GM10847 (cell line): ENCODE measurements around the gene TMEM117.

ENCODE experiments used
- POLR2A ChIP-seq: IDR thresholded peaks from 2 replicates; pipeline ENCODE4 v1.6.1; 2011; ENCODE audit not compliant: insufficient read length; ENCODE audit errors: extremely low read depth

The TMEM117 gene

DNA sequence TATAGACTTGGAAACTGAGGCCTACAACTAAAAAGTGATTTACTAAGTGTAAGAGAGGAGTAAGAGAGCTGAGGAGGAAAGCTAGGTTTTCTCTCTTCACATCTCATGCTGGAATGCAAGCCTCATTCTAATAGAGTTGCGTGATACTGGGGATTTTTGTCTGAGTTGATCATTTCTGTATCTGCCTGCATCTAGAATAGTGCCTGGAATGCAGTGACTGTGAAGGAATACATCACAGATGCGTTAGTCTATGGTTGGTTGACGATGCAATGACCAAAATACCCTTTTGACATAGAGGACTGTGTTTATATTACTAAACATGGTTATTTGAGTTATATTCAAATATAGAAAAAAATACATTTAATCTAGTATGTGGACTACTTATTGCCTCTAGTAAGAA, 9.2 kb upstream of the TMEM117 start:
- TF ChIP-seq POLR2A, result no peak

- no peak for TF ChIP-seq POLR2A
Observed at GRCh38 chr12:43827093-43827492, 8.8 kb upstream of the TMEM117 start.

DNA sequence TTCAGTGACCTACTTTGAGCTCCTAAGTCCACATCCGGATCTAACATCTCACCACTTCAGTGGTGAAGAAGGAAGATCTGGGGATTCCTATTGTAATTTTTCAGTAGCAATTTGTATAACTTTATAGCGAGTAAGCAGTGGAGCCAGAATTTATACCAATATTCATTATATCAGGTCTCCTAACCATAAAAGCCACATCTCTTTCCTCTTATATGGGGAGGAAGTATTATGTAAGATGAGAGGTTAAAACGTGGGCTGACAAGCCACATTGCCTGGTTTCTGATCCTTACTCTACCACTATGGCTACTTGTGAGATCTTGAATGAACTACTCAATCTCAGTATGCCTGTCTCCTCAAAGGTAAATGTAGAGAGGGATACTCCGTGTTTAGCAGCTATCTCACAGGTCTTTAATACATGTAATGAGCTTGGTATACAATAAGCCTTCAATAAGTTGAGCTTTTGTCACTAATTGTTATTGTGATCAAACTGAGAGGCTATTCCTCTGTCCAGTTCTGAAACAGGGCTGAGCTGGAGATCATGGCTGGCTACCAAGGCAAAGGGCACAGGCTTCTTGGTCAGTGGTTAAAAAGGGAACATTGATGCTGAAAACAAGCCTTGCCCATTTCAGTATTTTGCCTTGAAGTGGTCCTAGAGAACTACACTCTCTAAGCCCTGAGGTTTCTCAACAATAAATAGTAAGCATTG, 3.3 kb upstream of the TMEM117 start:
- TF ChIP-seq POLR2A, result no peak

GRCh38 chr12:43835264-43835655, 621 bp upstream of the TMEM117 start:
- no peak for TF ChIP-seq POLR2A

DNA sequence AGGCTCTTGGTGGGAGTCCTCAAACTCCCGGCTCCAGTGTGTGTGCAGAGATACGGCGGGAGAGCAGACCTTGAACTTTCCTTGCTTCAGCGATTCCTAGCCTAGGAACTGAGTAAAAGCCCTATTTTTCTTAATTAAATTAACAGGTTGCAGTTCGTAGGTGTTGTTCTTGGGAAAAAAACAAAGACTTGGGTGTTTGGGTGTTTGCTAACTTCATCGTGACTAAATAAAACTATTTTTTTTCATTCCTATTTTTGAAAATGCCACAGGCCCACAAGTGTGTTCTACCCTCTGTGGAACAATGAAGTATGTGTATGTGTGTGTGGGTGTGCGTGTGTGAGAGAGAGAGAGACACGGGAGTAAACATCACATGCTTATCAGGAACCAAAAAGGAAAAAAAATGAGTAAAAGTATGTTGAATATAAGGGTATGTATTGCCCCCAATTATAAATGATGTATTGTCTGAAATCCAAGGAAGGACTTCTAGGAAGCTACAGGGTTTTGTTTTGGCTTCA, 651 bp downstream of the TMEM117 start:
- TF ChIP-seq POLR2A, result no peak

DNA sequence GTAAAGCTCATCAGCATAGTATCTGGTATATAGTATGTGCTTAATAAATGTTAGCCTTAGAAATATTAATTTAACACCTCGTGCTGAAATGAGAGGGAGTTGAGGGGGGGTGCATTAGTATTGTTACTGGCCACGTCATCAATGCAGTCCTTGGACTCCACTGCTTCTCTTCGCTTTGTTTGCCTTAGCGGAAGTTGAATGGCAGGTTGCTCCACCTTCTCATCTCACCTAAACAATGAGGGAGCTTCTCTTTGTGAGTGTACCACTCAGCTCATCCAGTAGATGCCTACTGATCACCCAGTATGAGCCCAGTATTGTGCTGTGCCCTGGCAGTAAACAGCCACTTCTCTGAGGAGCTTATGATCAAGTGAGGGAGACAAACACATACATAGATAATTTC, 4.5 kb downstream of the TMEM117 start:
- TF ChIP-seq POLR2A, result no peak

- no peak for TF ChIP-seq POLR2A
Observed at GRCh38 chr12:43841253-43841652, 5.4 kb downstream of the TMEM117 start.

GRCh38 chr12:43842259-43842658, 6.4 kb downstream of the TMEM117 start:
- no peak for TF ChIP-seq POLR2A

DNA sequence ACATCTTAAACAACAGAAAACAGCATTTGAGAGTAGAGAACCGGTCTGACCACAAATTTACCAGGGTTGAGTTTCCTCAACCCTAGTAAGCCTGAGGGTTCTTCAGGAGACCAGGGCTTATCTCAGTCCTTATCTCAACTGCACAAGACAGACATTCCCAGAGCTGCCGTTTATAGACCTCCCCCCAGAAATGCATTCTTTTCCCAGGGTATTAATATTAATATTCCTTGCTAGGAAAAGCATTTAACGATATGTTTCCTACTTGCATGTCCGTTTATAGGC, 12.3 kb downstream of the TMEM117 start:
- no peak for TF ChIP-seq POLR2A

DNA sequence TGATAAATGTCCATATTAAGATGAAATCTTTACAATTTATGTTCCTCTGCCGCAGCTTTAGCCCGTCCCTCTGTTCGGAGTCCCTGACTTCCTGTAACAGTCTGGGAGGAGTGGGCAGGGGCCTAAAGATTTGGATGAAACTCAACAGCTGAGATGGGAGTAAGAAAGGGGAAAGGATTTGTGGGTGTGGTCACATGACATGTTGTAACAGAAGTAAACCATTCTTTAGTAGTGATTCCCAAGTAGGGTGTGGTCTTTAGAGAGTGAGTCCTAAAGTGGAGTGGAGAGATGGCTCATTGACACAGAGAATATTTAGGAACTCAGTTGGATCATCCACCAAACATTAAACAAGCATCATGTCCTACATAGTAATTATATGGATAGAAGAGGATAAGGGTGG, 12.9 kb downstream of the TMEM117 start:
- no peak for TF ChIP-seq POLR2A

- no peak for TF ChIP-seq POLR2A
Observed at GRCh38 chr12:43852744-43853143, 16.9 kb downstream of the TMEM117 start.

- no peak for TF ChIP-seq POLR2A
Observed at GRCh38 chr12:43856972-43857371, 21.1 kb downstream of the TMEM117 start.

DNA sequence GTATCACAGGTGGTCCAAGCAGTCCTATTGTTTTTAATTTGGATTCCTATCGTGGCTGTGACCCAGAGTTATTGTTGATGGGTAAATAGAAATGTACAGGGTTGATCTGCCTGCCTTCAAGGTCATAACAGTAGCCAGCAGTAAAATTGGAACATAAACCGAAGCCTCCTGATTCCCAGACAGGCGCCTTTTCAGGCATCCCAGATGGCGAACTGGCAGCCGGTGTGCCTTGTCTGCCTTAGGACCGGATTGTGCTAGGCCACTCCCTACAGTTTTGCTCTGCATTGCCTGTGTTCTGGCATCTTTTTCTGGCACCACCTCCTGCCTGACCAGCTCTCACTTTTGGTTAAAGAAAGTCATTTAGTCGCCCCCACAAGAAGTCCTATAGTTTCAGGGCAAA, 22.2 kb downstream of the TMEM117 start:
- no peak for TF ChIP-seq POLR2A

DNA sequence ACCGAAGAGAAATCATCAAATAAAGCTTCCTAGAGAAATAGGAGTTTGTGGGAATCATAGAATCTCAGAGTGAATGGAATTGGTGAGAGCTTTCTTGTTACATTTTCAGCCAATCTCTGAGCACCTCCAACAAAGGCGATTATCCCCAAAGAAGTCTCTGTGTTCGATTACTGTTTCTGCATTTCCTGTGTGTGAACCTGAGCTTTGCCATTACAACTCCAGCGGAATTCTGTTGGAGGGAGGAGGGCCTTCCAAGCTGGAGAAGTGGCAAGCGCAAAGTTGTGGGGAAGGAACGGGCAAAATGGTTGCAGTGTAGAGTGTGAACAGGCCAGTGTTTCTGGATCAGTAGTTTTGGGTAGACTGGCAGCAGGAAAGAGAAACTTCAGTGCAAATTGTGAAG, 23.1 kb downstream of the TMEM117 start:
- TF ChIP-seq POLR2A, result no peak

DNA sequence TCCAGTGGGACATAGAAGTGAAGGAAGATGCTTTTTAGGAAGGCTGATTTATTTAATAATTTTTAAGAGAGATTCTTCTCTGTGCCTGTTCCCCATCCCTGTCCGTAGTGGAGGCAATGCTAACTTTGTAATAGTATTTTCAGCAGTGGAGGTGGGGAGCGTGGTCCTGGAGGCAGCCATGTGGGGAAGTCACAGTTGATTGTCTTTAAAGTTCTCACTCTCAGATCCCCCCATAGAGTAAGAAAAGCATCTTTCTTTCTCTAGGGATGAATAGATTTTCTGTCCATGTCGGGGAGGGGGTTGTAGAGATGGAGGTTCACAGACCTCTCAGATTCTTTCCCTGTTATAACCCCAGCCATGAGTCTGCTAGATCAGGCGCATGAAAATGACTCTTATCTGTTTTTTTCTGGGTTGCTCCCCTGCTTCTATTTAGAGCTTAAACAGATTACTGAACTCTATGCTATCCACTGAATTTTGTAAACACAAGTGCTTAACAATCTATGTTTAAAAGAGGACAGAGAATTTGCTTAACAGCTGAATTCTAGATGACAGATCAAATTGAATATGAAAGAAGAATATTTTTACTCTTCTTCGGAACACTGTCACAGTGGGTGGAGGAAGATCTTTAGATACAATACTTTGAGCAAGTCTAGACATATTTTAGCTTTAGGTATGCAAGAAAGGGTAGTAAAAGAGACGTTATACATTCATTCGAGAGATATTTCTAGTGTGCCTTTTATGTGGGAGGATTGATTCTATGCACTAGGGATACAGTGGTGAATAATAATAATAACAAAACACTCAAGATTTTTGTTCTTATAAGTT, 25.3 kb downstream of the TMEM117 start:
- TF ChIP-seq POLR2A, result no peak

DNA sequence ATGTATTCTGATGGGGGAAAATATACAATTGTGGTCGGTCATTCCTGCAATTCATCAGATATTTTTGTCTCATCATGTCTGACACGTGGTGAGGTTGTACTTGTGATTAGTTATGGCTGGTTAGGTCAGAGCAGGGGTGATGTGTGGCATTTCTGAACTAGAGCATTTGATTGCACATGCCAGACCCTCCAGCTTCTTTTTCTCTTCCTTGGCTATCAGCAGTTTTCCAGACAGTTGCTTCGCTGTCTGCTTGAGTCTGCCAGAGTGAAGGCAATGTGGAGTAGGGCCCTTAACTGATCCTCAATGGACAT, 25.9 kb downstream of the TMEM117 start:
- no peak for TF ChIP-seq POLR2A

DNA sequence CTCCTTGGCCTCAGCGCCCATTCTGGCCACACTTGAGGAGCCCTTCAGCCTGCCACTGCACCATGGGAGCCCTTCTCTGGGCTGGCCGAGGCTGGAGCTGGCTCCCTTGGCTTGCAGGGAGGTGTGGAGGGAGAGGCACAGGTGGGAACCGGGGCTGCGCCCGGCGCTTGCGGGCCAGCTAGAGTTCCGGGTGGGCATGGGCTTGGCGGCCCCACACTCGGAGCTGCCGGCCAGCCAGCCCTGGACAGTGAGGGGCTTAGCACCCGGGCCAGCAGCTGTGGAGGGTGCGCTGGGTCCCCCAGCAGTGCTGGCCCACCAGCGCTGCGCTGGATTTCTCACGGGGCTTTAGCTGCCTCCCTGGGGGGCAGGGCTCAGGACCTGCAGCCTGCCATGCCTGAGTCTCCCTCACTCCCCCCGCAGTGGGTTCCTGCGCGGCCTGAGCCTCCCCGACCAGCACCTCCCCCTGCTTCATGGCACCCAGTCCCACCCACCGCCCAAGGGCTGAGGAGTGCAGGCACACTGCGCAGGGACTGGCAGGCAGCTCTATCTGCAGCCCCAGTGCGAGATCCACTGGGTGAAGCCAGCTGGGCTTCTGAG, 28.0 kb downstream of the TMEM117 start:
- no peak for TF ChIP-seq POLR2A

- TF ChIP-seq POLR2A, result no peak
Observed at GRCh38 chr12:43869184-43869583, 33.3 kb downstream of the TMEM117 start.
